Inflammatory macrophage (primary cell): ENCODE data around the gene CCDC74B.
"Not testable (repeated sequence)": the region's sequence is repeated elsewhere in the genome, so short reads cannot be mapped to it uniquely, and the experiment has no call there.

Experiments
- DNase-seq, 2 donors: peaks; one replicate each; pipeline ENCODE4 v3.0.0-alpha.2; 2020 to 2022
- total RNA-seq, 18 experiments: gene quantifications; one replicate each; lab custom pipeline; 2026; ENCODE audit warnings: mixed read lengths in 6 of 18, inconsistent platforms in 2 of 18; lab: John Stamatoyannopoulos, UW

CCDC74B gene
- 0 to 0.20 (median 0.08) reads per million in 18 experiments for total RNA-seq

DNA sequence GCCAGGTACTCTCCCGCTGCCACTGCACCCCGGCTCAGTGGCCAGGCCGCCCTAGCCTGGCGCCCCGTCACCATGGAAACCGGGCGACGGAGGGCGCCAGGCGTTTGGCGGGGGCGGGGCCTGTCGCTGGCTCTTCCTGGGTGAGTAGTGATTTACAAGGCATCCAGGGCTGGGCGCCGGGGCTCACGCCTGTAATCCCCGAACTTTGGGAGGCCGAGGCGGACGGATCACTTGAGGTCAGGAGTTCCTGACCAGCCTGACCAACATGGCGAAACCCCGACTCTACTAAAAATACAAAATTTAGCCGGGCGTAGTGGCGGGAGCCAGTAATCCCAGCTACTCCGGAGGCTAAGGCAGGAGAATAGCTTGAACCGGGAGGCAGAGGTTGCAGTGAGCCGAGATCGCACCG, at the start of gene CCDC74B:
CCDC74B (minus strand) TSS at position 107 of the 409 bp plus-strand sequence. CDS start 116 bp downstream, outside the sequence.
- DNase-seq = peak in 1 of 2 donors; percentile 6

DNA sequence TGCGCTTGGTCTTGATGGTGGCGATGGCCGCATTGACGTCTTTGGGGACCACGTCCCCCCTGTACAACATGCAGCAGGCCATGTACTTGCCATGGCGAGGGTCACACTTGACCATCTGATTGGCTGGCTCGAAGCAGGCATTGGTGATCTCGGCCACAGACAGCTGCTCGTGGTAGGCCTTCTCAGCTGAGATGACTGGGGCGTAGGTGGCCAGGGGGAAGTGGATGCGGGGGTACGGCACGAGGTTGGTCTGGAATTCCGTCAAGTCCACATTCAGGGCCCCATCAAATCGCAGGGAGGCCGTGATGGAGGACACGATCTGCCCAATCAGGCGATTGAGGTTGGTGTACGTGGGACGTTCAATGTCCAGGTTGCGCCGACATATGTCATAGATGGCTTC, 48.9 kb upstream of the CCDC74B start:
- DNase-seq = not testable (repeated sequence)

DNA sequence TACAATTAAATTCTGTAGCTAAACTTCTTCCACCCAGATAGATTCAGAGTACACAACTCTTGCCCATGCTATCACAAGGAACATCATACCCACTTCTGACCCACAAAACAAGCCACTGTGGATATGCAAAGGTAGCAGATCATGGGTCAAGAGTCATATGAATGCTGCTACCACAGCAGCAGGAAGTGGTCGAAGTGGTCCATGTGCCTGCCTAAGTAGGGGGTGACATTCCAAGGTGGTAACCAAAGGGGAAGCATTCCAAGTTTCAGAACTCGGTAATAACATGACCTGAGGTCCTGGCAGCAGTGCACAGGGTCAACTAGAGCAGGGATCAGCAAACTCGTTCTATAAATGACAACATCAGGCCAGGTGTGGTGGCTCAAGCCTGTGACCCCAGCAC, 47.5 kb upstream of the CCDC74B start:
- not testable (repeated sequence) for DNase-seq

DNA sequence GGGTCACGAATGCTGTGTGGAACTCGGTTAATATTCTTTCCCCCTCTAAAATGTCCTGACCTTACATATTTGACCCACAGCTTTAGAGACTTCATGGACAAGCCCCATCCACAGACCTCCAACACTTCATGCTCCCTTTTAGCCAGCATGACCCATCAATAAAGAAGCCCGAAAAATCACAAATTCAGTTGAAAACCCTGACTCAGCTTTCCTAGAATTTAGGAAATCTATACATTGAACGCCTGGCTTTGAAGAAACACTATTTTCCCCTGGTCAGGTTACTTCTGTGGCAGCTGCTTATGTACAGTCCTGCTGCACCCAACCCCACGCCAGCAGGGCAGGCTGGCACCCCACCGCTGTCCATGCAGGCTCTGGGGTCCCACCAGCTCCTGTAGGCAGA, 46.4 kb upstream of the CCDC74B start:
- not testable (repeated sequence) for DNase-seq

DNA sequence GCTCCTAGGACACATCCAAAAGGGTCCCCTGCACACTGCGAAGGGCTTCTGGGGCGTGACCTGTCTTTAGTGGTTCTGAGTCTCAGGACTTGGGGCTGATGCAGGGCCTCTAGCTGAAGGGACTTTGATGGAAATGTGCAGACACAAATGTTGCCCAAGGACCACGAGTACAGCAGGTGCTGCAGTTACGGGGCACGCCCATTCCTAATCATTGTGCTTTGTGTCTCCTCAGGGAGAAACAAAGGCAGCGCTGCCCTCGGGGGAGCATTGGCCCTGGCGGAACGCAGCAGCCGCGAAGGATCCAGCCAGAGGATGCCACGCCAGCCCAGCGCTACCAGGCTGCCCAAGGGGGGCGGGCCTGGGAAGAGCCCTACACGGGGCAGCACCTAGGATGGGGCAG, 45.3 kb upstream of the CCDC74B start:
- no peak for DNase-seq

DNA sequence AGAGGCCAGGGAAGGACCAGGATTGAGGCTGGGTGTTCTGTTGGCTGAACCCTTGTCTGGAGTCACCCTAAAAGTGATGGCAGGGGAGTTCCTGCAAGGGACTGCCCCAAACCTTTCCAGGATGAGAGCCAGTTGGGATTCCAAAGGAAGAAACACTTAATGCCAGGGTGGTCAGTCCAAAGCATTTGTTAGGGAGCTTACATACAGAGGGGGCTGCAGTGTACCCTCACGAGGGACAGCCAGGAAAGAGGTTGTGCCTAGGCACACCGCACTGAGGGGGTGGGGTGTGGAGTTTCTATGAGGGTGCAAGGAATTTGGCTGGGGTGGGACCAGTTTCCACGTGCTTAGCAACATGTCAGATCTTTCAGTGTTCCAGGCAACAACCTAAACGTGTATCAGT, 44.0 kb upstream of the CCDC74B start:
- DNase-seq = not testable (repeated sequence)

DNA sequence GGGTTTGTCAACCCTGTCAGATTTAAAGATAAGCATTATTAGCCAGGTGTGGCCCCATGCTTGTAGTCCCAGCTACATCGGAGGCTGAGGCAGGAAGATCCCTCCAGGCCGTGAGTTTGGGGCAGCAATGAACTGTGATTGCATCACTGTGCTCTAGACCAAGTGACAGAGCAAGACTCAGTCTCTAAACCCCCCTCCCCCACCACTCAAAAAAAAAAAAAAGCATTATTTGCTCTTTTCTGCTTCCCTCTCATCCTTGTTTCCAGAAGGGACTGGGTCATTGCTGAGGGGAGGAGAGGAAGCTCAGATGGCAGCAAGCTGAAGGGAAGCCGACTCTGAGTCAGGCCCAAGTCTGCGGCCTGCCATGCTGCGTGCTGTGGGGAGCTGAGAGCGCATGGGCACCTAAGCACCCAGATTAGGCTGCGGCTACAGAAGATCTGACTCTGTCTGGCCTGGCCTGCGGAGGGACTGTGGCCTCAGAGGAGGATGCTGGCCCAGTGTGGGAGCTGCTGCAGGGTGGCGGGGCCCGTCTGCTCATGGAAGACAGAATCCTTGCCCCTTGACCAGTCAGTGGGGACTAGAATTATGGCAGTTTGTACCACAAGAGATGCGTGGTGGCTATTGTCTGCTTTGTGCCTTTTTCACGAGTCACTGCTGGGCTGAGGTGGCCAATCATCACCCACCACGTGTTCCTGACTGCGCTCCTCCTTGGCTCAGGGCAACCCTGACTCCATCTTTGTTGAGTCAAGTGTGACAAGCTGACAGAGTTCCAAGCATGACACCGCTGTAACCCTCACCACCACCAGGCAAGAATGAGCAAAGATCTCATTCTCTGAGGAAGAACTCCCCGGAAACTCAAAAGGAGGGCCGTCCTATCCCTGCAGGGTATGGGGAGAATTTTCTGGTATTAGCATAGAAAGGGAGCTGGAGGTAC, 43.2 kb upstream of the CCDC74B start:
- DNase-seq = not testable (repeated sequence)

DNA sequence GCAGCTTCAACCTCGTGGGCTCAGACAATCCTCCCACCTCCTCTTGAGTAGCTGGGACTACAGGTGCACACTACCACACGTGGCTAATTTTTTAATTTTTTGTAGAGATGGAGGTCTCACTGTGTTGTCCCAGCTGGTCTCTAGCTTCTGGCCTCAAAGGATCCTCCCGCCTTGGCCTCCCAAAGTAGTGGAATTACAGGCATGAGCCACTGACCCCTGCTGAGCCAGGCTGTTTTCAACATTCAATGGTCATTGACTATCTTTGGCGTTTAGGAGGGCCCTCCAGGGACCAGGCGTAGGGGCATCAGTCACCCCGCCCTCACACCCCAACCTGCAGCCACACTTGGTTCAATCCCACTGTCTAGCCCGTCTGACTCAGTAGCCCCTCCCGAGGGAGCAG, 42.4 kb upstream of the CCDC74B start:
- DNase-seq = no peak

DNA sequence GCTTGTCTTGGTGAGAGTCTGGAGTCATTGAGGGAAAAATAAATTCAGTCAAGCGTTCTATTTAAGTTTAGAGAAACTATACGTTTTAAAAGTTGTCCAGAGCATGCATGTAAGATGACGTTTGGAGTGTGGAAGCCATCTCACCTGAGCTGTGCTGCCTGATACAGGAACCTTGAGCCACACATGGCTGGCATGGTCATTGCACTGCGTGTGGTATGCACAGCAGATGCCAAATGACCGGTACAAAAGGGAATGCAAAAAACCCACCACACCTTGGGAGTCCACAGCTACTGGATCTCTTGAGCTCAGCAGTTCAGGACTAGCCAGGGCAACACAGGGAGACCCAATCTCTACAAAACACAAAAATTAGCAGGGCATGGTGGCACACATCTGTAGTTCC, 41.5 kb upstream of the CCDC74B start:
- DNase-seq = no peak

DNA sequence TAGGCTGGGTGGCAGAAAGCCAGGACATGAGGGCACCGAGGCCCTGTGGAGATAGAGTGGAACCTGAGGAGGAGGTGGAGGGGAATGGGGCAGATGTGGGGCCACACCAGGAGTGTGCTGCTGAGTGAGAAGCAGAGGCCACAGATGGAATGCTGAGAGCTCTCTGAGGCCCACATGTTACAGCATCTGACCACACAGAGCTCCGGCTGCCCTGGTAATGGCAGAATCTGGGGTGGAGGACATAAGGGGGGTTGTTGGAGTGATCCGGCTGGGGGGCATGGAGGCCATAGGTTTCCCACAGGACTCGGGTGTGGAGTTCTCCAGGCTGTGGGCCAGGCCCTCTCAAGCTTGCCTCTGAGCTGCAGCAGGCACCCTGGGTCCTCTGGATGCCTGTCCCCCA, 41.0 kb upstream of the CCDC74B start:
- DNase-seq = no peak

DNA sequence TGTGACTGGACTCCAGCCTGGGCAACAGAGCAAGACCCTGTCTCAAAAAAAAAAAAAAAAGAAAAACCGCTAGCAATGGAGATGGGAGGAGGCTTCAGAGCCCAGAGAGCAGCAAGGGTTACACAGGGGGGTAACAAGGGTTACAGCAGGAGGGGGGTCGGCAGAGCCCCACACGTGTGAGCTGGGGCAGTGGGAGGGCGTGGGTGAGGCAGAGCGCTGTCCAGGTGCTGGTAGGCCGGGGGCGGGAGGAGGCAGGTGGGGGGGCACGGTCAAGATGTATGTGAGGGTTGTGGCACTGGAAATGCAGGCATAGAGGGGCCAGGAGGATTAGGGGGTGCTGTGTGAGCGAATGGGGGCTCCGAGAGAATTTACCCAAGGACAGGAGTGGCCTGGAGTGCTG, 40.5 kb upstream of the CCDC74B start:
- no peak for DNase-seq

DNA sequence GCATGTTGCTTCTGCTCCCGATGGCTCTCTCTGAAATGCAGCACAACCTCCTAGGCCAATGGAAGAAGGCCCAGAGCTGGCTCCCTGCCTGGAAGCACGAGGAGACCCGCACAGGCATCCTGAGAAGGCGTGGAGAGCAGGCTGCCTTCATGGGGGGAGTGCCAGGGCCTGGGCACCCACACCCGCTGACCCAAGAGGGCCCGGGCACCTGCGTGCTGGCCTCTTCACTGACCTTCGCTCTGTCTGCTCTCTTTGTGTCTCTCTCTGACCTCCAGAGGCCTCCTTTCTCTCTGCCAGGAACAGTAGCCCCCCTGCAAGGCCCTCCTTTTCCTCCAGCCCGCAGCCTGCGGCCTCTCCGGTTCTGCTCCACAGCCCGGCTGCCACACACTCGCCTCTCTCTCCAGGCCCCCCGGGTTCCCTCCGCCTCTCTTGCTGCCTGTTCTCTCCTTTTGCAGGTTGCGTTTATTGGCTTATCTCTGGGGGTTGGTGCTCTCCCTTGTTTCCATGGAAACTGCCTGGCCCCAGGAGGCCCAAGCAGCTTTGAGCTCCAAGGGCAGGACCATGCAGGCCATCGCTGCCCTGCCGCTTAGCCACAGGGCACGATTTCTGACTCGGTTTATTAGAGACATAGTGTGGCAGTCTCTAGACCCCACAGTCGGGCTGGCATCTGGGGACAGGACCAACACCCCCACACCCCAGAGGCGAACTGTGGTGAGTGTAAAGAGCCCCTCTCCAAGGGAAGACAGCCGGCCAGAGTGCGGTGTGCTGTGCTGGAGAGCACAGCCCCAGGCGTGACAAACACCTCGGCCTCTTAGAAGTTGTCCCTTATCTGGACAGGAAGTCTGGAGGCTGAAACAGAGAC, 38.8 kb upstream of the CCDC74B start:
- no peak for DNase-seq

DNA sequence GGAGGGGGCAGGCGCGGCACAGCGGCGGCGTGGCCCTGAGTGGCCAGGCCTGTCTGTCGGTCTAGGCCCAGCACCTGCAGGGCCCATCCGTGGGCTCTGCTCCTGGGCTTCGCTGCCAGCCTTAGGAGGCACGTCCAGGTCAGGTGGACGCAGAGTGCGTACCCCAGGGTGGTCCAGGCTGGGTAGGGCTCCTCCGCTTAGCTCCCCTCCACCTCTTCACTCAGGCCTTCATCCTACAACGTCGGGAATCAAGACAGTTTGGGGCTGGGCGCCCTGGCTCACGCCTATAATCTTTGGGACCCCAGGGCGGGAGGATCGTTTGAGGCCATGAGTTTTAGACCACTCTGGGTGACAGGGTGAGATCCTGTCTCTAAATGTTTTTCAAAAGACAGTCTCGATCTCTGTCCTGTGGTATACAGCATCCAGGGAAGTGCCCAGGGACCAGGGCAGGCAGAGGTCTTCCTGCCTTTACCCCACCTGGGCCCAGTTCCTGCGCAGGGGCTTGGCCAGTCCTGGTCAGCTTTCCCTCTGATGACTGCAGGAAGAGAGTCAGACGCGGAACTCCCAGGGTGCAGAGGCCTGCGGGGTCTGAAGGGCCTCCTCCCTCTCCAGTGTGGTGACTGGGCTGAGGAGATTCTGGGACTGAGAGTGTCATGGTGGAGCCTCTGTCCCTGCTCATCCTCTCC, 38.1 kb upstream of the CCDC74B start:
- not testable (repeated sequence) for DNase-seq

DNA sequence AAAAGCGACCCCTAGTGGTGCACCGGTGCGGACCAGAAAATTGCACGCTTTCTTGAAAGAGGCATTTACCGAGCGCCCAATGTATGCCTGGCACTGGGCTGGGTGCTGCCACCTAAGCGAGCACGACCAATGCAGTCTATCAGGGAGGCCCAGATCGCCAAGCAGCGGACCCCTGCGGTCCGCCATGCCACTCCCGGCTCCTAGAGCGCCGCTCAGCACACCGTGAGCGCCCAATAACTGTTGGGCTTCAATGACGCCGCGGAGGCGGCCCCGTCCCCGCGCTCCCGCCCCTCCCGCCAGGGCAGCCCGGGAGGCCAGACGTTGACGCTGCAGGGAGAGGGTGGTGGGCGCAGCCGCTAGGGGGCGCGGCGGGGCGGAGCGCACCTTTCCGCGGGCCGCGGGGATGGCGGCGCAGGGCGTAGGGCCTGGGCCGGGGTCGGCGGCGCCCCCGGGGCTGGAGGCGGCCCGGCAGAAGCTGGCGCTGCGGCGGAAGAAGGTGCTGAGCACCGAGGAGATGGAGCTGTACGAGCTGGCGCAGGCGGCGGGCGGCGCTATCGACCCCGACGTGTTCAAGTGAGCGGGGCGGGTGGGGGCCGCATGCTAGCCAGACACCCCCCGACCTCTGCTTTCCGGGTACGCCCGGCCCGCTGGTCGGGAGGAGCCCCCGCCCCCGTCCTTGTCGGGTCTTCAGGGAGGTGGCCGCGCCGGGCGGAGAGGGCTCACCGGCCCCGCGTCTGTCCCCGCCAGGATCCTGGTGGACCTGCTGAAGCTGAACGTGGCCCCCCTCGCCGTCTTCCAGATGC, 37.2 kb upstream of the CCDC74B start, which contains the start of gene MZT2B:
MZT2B (plus strand) TSS at position 383 of the 803 bp plus-strand sequence; CDS start at position 404, 21 bp downstream.
- DNase-seq = peak; percentile 89 to 91

DNA sequence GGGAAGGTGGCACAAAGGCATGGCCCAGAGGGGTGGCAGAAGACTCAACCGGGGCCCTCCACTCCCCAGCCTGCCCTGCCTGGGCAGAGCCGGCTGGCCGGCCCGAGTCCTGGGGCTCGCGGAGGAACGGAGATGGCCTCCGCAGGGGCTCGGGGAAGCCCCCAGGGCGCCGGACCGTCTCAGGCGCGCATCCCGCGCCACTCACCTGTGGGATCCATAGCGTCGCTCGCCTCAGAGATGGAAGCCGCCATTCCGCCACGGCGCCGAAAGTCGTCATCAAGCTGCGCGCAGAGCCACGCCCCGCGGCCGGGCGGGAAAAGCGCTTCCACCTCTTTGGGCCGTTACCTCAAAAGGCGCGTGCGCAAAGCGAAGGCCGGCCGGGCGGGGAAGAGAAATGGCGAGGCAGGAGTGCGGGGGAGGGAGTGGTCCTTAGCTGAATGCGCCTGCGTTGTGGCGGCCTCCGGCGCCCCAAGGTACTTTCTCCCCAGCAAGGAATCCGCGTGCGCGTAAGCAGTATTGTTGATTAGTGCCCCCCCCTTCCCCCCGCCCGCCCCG, 36.5 kb upstream of the CCDC74B start, which contains the start of gene SMPD4:
SMPD4 (minus strand) TSS at position 278 of the 555 bp plus-strand sequence. CDS start 5,010 bp downstream, outside the sequence.
- peak; percentile 96 for DNase-seq

DNA sequence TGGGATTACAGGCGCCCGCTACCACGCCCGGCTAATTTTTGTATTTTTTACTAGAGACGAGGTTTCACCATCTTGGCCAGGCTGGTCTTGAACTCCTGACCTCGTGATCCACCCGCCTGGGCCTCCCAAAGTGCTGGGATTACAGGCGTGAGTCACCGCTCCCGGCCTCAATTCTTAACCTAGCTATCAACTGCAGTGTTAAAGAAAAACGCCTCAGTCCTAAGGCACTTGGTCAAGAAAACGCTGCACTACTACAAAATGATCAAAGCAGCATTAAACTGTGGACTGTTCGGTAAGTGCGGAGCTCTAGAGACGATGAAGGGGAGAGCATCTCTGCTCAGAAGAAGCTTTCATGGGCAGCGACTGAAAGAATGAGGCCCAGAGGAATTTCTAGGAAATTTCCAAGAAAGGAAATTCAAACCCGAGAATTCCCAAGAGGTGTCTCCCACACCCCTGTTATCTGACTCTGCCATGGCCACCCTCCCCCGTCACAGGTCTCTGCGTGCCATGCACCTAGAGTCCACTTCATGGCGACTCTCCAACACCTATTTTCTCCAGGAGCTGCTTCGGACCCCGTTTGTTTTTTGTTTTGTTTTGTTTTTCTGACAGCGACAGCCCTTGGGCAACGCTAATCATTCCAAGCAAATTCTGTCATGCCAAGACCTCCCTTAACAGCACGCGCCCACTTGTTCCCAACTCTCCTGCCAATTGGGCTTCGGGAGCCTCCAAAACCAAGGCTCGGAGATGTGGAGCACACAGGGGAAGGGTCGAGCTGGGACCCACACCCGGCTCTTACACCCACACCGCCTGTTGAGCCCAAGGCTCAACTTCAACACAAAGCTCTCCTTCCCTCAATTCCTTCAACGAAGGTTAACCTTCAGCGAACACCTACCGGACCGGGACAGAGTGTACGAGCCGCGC, 35.8 kb upstream of the CCDC74B start:
- not testable (repeated sequence) for DNase-seq

DNA sequence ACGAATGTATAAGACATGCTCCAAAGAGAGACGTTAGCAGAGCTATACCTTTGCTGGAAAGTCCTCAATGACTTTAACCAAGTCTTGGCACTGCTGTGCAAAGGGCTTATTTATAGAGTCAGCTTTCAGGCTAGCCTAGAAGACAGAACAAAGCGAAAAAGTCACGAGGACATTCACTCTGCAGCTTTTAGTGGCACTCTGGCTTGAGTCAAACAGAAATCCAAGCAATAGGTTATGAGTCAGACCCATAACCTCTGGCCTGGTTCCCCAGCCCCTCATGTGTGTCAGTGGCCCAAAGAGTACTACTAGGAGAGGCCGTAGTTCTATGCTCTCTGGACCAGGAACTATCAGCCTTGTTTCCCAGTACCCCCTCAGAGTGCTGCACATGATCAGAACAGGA, 30.0 kb upstream of the CCDC74B start:
- DNase-seq = not testable (repeated sequence)

DNA sequence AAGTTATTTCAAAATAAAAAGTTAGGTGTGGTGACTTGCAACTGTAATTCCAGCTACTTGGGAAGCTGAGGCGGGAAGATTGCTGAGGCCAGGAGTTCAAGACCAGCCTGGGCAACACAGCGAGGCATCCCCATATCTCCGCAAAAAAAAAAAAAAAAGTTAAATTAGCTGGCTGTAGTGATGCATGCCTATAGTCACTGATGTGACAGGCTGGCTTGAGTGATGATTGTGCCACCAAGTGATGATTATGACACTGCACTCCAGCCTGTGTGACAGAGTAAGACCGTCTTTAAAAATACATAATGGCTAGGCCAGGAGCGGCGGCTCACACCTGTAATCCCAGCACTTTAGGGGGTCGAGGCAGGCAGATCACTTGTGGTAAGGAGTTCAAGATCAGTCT, 25.0 kb upstream of the CCDC74B start:
- DNase-seq = no peak

DNA sequence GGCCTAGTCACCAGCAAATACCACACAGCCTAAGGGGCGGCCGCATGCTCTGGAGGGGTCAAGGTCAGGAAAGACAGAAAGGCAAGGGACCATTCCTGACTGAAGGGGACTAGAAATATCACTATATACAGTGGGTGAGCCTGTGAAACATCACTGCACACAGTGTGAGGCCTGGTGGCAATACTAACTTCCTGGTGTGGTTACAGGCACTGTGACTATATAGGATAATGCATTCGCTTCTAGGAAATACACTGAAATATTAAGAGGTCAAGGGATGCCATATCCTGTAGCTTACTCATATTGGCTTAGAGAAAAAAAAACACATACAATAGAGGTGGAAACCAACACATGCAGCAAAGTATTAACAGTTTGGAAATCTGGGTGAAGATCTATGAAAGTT, 24.3 kb upstream of the CCDC74B start:
- DNase-seq = not testable (repeated sequence)

DNA sequence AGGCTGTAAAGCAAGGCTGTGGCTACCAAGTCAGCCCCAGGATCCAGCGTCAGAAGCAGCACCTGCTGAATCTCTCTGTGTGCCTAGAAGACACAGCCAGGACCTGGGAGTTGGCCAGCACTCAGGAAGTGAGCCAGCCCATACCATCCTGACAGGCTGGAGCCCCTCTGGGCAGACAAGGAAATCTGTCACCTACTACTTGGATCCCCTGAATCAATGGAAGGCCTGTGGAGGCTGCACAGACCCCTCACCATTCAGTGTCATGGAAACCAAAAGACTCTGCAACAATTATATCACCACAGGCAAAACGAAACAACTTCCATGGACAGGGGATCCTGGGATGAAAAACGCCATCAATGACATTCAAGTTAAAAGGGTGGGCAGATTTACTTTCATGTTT, 21.7 kb upstream of the CCDC74B start:
- DNase-seq = not testable (repeated sequence)
